PC-9 (cell line): ENCODE data around the gene OCA2. TPM values are rescaled to one million over a fixed set of nuclear protein-coding genes. Genes with fewer than 3 reads are reported as not detected.

Source experiments
- BruUV-seq: library from RNA; stranded (reverse); fragments of 400-500 nt; replicated peaks from 2 replicates; lab custom pipeline; 2021; lab: Mats Ljungman, UMichigan
- CTCF ChIA-PET: fragments of 300-600 bp; sonication (Branson Sonifier 250); formaldehyde crosslinking; loops from one replicate; lab custom pipeline; 2022; ENCODE audit warnings: antibody characterized with exemption; lab: Charles Lee
- POLR2A ChIA-PET: fragments of 300-600 bp; sonication (Branson Sonifier 250); formaldehyde crosslinking; loops from one replicate; lab custom pipeline; 2022; ENCODE audit warnings: antibody characterized with exemption; ENCODE audit not compliant: unreplicated experiment; lab: Charles Lee
- DNase-seq, 2 experiments: peaks; one replicate each; pipeline versions ENCODE4 v3.0.0 to v3.0.0-alpha.2; 2015 to 2022; ENCODE audit warnings: mixed read lengths in 1 of 2
- H2AFZ ChIP-seq: fragments of 200-600 bp; sonication (generic); 2 replicates; pipeline ENCODE4 v1.8.1; 2017; ENCODE audit warnings: antibody characterized with exemption
- H3F3A ChIP-seq: fragments of 200-600 bp; sonication (generic); 2 replicates; pipeline ENCODE4 v1.8.1; 2017; ENCODE audit warnings: antibody characterized with exemption, mild to moderate bottlenecking, low read depth; ENCODE audit not compliant: insufficient read depth
- H3K27ac ChIP-seq: fragments of 200-600 bp; sonication (generic); 2 replicates; pipeline ENCODE4 v1.6.1; 2016; ENCODE audit warnings: mixed run types
- H3K27me3 ChIP-seq: fragments of 200-600 bp; sonication (generic); 2 replicates; pipeline ENCODE4 v1.6.1; 2016; ENCODE audit warnings: low read depth, mixed run types; ENCODE audit not compliant: insufficient read depth
- H3K36me3 ChIP-seq: fragments of 200-600 bp; sonication (generic); 2 replicates; pipeline ENCODE4 v1.6.1; 2016; ENCODE audit warnings: low read depth, mixed run types
- H3K4me1 ChIP-seq: fragments of 200-600 bp; sonication (generic); replicated peaks from 2 replicates; pipeline ENCODE4 v1.6.1; 2016; ENCODE audit warnings: mixed run types; ENCODE audit not compliant: insufficient read depth
- H3K4me2 ChIP-seq: fragments of 200-600 bp; sonication (generic); 2 replicates; pipeline ENCODE4 v1.6.1; 2017; ENCODE audit warnings: mixed run types
- H3K4me3 ChIP-seq: fragments of 200-600 bp; sonication (generic); 2 replicates; pipeline ENCODE4 v1.6.1; 2016; ENCODE audit warnings: mixed run types
- H3K79me2 ChIP-seq: fragments of 200-600 bp; sonication (generic); 2 replicates; pipeline ENCODE4 v1.6.1; 2017; ENCODE audit warnings: low read depth, mixed run types
- H3K9me2 ChIP-seq: fragments of 200-600 bp; sonication (generic); 2 replicates; pipeline ENCODE4 v1.8.1; 2017; ENCODE audit warnings: mild to moderate bottlenecking; ENCODE audit not compliant: insufficient read depth
- H3K9me3 ChIP-seq: fragments of 200-600 bp; sonication (generic); 2 replicates; pipeline ENCODE4 v1.8.1; 2016; ENCODE audit warnings: low read depth; ENCODE audit not compliant: insufficient read depth
- H4K20me1 ChIP-seq: fragments of 200-600 bp; sonication (generic); 2 replicates; pipeline ENCODE4 v1.8.1; 2017; ENCODE audit not compliant: insufficient read depth
- CTCF ChIP-seq: fragments of 200-600 bp; sonication (generic); conservative IDR thresholded peaks from 2 replicates; pipeline ENCODE4 v1.6.1; 2017; ENCODE audit warnings: mixed run types, antibody characterized with exemption, mild to moderate bottlenecking, moderate library complexity
- EZH2 ChIP-seq: fragments of 200-600 bp; sonication (generic); IDR thresholded peaks from 2 replicates; pipeline ENCODE4 v1.8.0; 2017; ENCODE audit warnings: antibody characterized with exemption, low read depth
- intact Hi-C: fragments of 100-400 bp; cut with micrococcal nuclease; formaldehyde crosslinking; loops from one replicate; pipeline ENCODE4 v1.10.0; 2022; ENCODE audit not compliant: unreplicated experiment
- total RNA-seq: library from RNA; stranded (reverse); gene quantifications from 2 replicates; pipeline ENCODE4 v1.2.3, GENCODE V29; 2021

Gene OCA2
- total RNA-seq, 1 experiment from 2014 or later: not detected

- Histone ChIP-seq H3K36me3 (no peaks in the 10 kb centered on the region), H3K4me3 (no peak overlapping the region), H3K9me2 (no peaks in the 10 kb centered on the region), H3K4me2 (no peak overlapping the region), H4K20me1 (no peaks in the 10 kb centered on the region), H2AFZ (no peak overlapping the region), H3K9me3 (no peaks in the 10 kb centered on the region), H3K4me1 (no peaks in the 10 kb centered on the region), H3K27me3 (no peaks in the 10 kb centered on the region), H3K27ac (no peak overlapping the region), H3K79me2 (no peaks in the 10 kb centered on the region), H3F3A (no peaks in the 10 kb centered on the region)
- ChIA-PET POLR2A (no interaction called here), CTCF (no interaction called here)
- no TSS peak for BruUV-seq
- intact Hi-C loops: no loop called here
- TF ChIP-seq EZH2 (no peak), CTCF (no peak)
- no peak for DNase-seq
These were observed 209.9 kb downstream of the OCA2 start for GRCh38 chr15:27889258-27889657.

- TF ChIP-seq CTCF (no peak), EZH2 (no peak)
- Histone ChIP-seq H3K4me1 (no peaks in the 10 kb centered on the region), H3K9me2 (no peaks in the 10 kb centered on the region), H3K4me2 (no peak overlapping the region), H3K79me2 (no peaks in the 10 kb centered on the region), H2AFZ (no peak overlapping the region), H3F3A (no peaks in the 10 kb centered on the region), H3K36me3 (no peaks in the 10 kb centered on the region), H4K20me1 (no peaks in the 10 kb centered on the region), H3K27ac (no peak overlapping the region), H3K9me3 (no peaks in the 10 kb centered on the region), H3K27me3 (no peaks in the 10 kb centered on the region), H3K4me3 (no peak overlapping the region)
- CTCF ChIA-PET: no interaction called here
- POLR2A ChIA-PET: no interaction called here
- intact Hi-C loops: no loop called here
- BruUV-seq: no TSS peak
- DNase-seq: no peak
These were observed 213.9 kb downstream of the OCA2 start for GRCh38 chr15:27885201-27885600.

GRCh38 chr15:27884726-27885125 is 214.4 kb downstream of the OCA2 start:
- no TSS peak for BruUV-seq
- TF ChIP-seq CTCF (no peak), EZH2 (no peak)
- intact Hi-C loops: no loop called here
- POLR2A ChIA-PET: no interaction called here
- Histone ChIP-seq H2AFZ (no peak overlapping the region), H3K36me3 (no peaks in the 10 kb centered on the region), H3K4me3 (no peak overlapping the region), H3K9me2 (no peaks in the 10 kb centered on the region), H3K4me2 (no peak overlapping the region), H4K20me1 (no peaks in the 10 kb centered on the region), H3K27me3 (no peaks in the 10 kb centered on the region), H3F3A (no peaks in the 10 kb centered on the region), H3K4me1 (no peaks in the 10 kb centered on the region), H3K79me2 (no peaks in the 10 kb centered on the region), H3K9me3 (no peaks in the 10 kb centered on the region), H3K27ac (no peak overlapping the region)
- CTCF ChIA-PET: no interaction called here
- no peak for DNase-seq
